HCT116 (cell line): Measurements from ENCODE around the gene CHRNA4.

Experiments used
- CEBPB ChIP-seq: IDR thresholded peaks from 2 replicates; pipeline ENCODE4 v1.6.1; 2012; ENCODE audit warnings: low read depth
- ELF1 ChIP-seq: IDR thresholded peaks from 2 replicates; pipeline ENCODE4 v1.6.1; 2012; ENCODE audit warnings: low read depth, borderline replicate concordance
- EZH2 ChIP-seq: fragments of 200-600 bp; sonication (generic); IDR thresholded peaks from 2 replicates; pipeline ENCODE4 v1.6.1; 2017; ENCODE audit warnings: antibody characterized with exemption, mixed run types
- EZH2phosphoT487 ChIP-seq: fragments of 200-600 bp; IDR thresholded peaks from 2 replicates; pipeline ENCODE4 v1.6.1; 2018; ENCODE audit warnings: antibody characterized with exemption, borderline replicate concordance
- FOSL1 ChIP-seq: IDR thresholded peaks from 2 replicates; pipeline ENCODE4 v1.6.1; 2012; ENCODE audit warnings: low read depth
- POLR2A ChIP-seq: IDR thresholded peaks from 2 replicates; pipeline ENCODE4 v1.7.0; 2011; ENCODE audit warnings: borderline replicate concordance; ENCODE audit not compliant: insufficient read depth, insufficient read length; ENCODE audit errors: extremely low read depth
- POLR2AphosphoS5 ChIP-seq: IDR thresholded peaks from 2 replicates; pipeline ENCODE4 v1.6.1; 2011; ENCODE audit warnings: mild to moderate bottlenecking, low read depth, low read length, moderate library complexity
- YY1 ChIP-seq: IDR thresholded peaks from 2 replicates; pipeline ENCODE4 v1.6.1; 2011; ENCODE audit warnings: low read length, low read depth, moderate library complexity, mild to moderate bottlenecking; ENCODE audit not compliant: insufficient replicate concordance; ENCODE audit errors: extremely low read depth
- ZNF274 ChIP-seq: fragments of 200-500 bp; sonication (Bioruptor generic); IDR thresholded peaks from 2 replicates; pipeline ENCODE4 v1.6.1; 2014; ENCODE audit warnings: mild to moderate bottlenecking, low read depth, low read length, inconsistent platforms
- TF ChIP-seq, protein P1 (sequence below): IDR thresholded peaks from 2 replicates; pipeline ENCODE4 v1.6.1; 2012
- TF ChIP-seq, protein P2 (sequence below): IDR thresholded peaks from 2 replicates; pipeline ENCODE4 v1.6.1; 2012; ENCODE audit warnings: low read depth
- TF ChIP-seq, protein P3 (sequence below), 3 experiments: fragments of 200-600 bp in 1 of 3; sonication (generic) in 1 of 3; IDR thresholded peaks in 2 of 3; conservative IDR thresholded peaks in 1 of 3; 2 replicates each; pipeline ENCODE4 v1.5.1; 2012 to 2017; ENCODE audit warnings: low read depth in 2 of 3, low read length in 2 of 3, antibody characterized with exemption in 1 of 3, borderline replicate concordance in 1 of 3, control low read depth in 1 of 3, mild to moderate bottlenecking in 1 of 3, mixed read lengths in 1 of 3, mixed run types in 1 of 3, moderate library complexity in 1 of 3; ENCODE audit not compliant: insufficient read depth in 1 of 3
- TF ChIP-seq, protein P4 (sequence below): IDR thresholded peaks from 2 replicates; pipeline ENCODE4 v1.6.1; 2012

DNA sequence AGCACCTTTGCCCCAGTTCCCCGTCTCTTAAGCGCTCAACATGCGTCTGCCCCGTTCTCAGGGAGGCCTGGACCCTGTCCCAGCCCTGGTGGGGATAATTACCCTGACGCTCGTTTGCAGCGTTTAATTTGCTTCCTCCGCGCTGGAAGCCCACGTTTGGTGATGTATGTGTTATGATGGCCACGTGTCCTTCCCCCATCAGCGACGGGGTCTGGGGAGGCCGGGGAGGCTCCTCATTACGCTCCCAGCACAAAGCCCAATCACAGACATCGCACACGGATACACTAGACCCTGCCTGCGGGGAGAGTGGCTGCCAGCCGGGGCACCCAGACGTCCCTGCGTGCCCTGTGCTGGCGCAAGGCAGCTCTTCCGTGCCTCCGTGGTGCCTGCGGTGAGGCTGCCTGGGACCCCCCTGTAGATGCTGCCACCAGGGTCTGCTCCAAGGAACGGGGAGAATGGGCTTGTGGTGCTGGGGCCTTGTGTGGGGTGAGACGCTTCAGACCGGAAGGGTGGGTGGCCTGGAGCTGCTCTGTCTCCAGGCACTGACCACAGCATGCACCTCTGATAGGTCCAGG is 10.2 kb upstream of the CHRNA4 start:
- TF ChIP-seq, protein P1, sequence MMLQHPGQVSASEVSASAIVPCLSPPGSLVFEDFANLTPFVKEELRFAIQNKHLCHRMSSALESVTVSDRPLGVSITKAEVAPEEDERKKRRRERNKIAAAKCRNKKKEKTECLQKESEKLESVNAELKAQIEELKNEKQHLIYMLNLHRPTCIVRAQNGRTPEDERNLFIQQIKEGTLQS = no peak
- TF ChIP-seq POLR2A = no peak
- TF ChIP-seq, protein P2, sequence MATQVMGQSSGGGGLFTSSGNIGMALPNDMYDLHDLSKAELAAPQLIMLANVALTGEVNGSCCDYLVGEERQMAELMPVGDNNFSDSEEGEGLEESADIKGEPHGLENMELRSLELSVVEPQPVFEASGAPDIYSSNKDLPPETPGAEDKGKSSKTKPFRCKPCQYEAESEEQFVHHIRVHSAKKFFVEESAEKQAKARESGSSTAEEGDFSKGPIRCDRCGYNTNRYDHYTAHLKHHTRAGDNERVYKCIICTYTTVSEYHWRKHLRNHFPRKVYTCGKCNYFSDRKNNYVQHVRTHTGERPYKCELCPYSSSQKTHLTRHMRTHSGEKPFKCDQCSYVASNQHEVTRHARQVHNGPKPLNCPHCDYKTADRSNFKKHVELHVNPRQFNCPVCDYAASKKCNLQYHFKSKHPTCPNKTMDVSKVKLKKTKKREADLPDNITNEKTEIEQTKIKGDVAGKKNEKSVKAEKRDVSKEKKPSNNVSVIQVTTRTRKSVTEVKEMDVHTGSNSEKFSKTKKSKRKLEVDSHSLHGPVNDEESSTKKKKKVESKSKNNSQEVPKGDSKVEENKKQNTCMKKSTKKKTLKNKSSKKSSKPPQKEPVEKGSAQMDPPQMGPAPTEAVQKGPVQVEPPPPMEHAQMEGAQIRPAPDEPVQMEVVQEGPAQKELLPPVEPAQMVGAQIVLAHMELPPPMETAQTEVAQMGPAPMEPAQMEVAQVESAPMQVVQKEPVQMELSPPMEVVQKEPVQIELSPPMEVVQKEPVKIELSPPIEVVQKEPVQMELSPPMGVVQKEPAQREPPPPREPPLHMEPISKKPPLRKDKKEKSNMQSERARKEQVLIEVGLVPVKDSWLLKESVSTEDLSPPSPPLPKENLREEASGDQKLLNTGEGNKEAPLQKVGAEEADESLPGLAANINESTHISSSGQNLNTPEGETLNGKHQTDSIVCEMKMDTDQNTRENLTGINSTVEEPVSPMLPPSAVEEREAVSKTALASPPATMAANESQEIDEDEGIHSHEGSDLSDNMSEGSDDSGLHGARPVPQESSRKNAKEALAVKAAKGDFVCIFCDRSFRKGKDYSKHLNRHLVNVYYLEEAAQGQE = no peak
- TF ChIP-seq, protein P3, sequence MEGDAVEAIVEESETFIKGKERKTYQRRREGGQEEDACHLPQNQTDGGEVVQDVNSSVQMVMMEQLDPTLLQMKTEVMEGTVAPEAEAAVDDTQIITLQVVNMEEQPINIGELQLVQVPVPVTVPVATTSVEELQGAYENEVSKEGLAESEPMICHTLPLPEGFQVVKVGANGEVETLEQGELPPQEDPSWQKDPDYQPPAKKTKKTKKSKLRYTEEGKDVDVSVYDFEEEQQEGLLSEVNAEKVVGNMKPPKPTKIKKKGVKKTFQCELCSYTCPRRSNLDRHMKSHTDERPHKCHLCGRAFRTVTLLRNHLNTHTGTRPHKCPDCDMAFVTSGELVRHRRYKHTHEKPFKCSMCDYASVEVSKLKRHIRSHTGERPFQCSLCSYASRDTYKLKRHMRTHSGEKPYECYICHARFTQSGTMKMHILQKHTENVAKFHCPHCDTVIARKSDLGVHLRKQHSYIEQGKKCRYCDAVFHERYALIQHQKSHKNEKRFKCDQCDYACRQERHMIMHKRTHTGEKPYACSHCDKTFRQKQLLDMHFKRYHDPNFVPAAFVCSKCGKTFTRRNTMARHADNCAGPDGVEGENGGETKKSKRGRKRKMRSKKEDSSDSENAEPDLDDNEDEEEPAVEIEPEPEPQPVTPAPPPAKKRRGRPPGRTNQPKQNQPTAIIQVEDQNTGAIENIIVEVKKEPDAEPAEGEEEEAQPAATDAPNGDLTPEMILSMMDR (IDR thresholded peaks at IDR 0.05 in 2 of 3, conservative IDR thresholded peaks at IDR 0.05 in 1 of 3; ENCODE audit: borderline replicate concordance in 1 of 3, insufficient read depth in 1 of 3, low read depth in 2 of 3, low read length in 2 of 3) = no peak
- TF ChIP-seq EZH2 = no peak
- no peak for TF ChIP-seq CEBPB
- TF ChIP-seq EZH2phosphoT487 = no peak
- no peak for TF ChIP-seq ZNF274
- no peak for TF ChIP-seq POLR2AphosphoS5
- no peak for TF ChIP-seq ELF1
- TF ChIP-seq YY1 = no peak
- TF ChIP-seq FOSL1 = no peak
- TF ChIP-seq, protein P4, sequence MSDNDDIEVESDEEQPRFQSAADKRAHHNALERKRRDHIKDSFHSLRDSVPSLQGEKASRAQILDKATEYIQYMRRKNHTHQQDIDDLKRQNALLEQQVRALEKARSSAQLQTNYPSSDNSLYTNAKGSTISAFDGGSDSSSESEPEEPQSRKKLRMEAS = no peak
